H1 (cell line): ENCODE measurements around the gene CPT1A. TPM values are rescaled to one million over a fixed set of nuclear protein-coding genes. Genes with fewer than 3 reads are reported as not detected.
A peak's percentile ranks its signal among the peaks of the same experiment; 100 is the strongest.

Source experiments
- CTCF ChIA-PET: fragments of 300-600 bp; sonication (Branson Sonifier 250); formaldehyde crosslinking; loops from one replicate; lab custom pipeline; 2021; ENCODE audit not compliant: partially characterized antibody; lab: Charles Lee
- POLR2A ChIA-PET: fragments of 300-600 bp; sonication (Branson Sonifier 250); formaldehyde crosslinking; loops from one replicate; lab custom pipeline; 2021; ENCODE audit warnings: inconsistent platforms; ENCODE audit not compliant: partially characterized antibody; lab: Charles Lee
- DNase-seq, 2 experiments: peaks; one replicate each; pipeline versions ENCODE4 v3.0.0 to v3.0.0-alpha.2; 2010 to 2022; ENCODE audit warnings: low spot score in 2 of 2, low read depth in 1 of 2, mixed read lengths in 1 of 2
- FAIRE-seq: peaks from 2 replicates; lab custom pipeline; 2011; peaks lifted over from hg19 to GRCh38; lab: Jason Lieb, UNC
- H2AFZ ChIP-seq: 2 replicates; pipeline ENCODE4 v1.8.1; 2012; ENCODE audit warnings: low read length, inconsistent platforms
- H2AK5ac ChIP-seq: 2 replicates; pipeline ENCODE4 v1.6.1; 2013; ENCODE audit warnings: low read depth, low read length
- H2BK120ac ChIP-seq: replicated peaks from 2 replicates; pipeline ENCODE3; 2013; ENCODE audit warnings: low read depth, low read length, inconsistent platforms
- H2BK12ac ChIP-seq: 2 replicates; pipeline ENCODE4 v1.6.1; 2013; ENCODE audit warnings: low read depth, low read length
- H2BK15ac ChIP-seq: 2 replicates; pipeline ENCODE4 v1.6.1; 2013; ENCODE audit warnings: low read length
- H2BK20ac ChIP-seq: 2 replicates; pipeline ENCODE4 v1.6.1; 2013; ENCODE audit warnings: low read length
- H2BK5ac ChIP-seq: 2 replicates; pipeline ENCODE4 v1.6.1; 2013; ENCODE audit warnings: low read depth, low read length
- H3K14ac ChIP-seq: 2 replicates; pipeline ENCODE4 v1.6.1; 2013; ENCODE audit warnings: inconsistent platforms; ENCODE audit not compliant: insufficient read length
- H3K18ac ChIP-seq: 2 replicates; pipeline ENCODE4 v1.6.1; 2013; ENCODE audit warnings: low read length; ENCODE audit errors: extremely low read depth
- H3K23ac ChIP-seq: 2 replicates; pipeline ENCODE4 v1.6.1; 2013; ENCODE audit warnings: inconsistent platforms; ENCODE audit not compliant: insufficient read length
- H3K23me2 ChIP-seq: 2 replicates; pipeline ENCODE4 v1.6.1; 2013; ENCODE audit warnings: low read depth, low read length
- H3K27ac ChIP-seq: 2 replicates; pipeline ENCODE4 v1.6.1; 2011; ENCODE audit warnings: low read depth, low read length, inconsistent platforms
- H3K27me3 ChIP-seq, 4 experiments: replicated peaks in 1 of 4; 1 replicate in 1 of 4; 2 replicates in 3 of 4; pipeline versions ENCODE4 v1.6.1 to v1.8.1; 2011 to 2013; ENCODE audit warnings: low read length in 3 of 4, mild to moderate bottlenecking in 3 of 4, inconsistent platforms in 2 of 4, mixed read lengths in 2 of 4, moderate library complexity in 1 of 4; ENCODE audit not compliant: control insufficient read depth in 3 of 4, insufficient read depth in 3 of 4; ENCODE audit errors: extremely low read depth in 1 of 4
- H3K36me3 ChIP-seq, 4 experiments: 2 replicates each; pipeline versions ENCODE4 v1.6.1 to v1.8.1; 2011 to 2013; ENCODE audit warnings: mild to moderate bottlenecking in 4 of 4, low read length in 3 of 4, moderate library complexity in 2 of 4, control low read depth in 1 of 4, inconsistent platforms in 1 of 4; ENCODE audit not compliant: insufficient read depth in 4 of 4, control insufficient read depth in 2 of 4
- H3K4ac ChIP-seq: replicated peaks from 2 replicates; pipeline ENCODE3; 2013; ENCODE audit warnings: low read length, low read depth, mixed read lengths, inconsistent platforms; ENCODE audit not compliant: insufficient read length
- H3K4me1 ChIP-seq, 4 experiments: replicated peaks in 1 of 4; 1 replicate in 1 of 4; 2 replicates in 3 of 4; pipeline versions ENCODE4 v1.6.1 to v1.8.1; 2011 to 2013; ENCODE audit warnings: low read length in 3 of 4, inconsistent platforms in 2 of 4, mixed read lengths in 1 of 4; ENCODE audit not compliant: insufficient read depth in 4 of 4, control insufficient read depth in 3 of 4
- H3K4me2 ChIP-seq, 2 experiments: 2 replicates each; pipeline versions ENCODE4 v1.6.1 to v1.8.1; 2011 to 2013; ENCODE audit warnings: low read depth in 2 of 2, low read length in 2 of 2, control low read depth in 1 of 2, inconsistent platforms in 1 of 2, mild to moderate bottlenecking in 1 of 2; ENCODE audit not compliant: insufficient read depth in 1 of 2
- H3K4me3 ChIP-seq, 4 experiments: fragments of 200-600, 300-600 bp in 1 of 4; sonication (generic), shearing (Covaris generic), sonication (Bioruptor Twin) in 1 of 4; 2 replicates each; pipeline versions ENCODE4 v1.5.1 to v1.8.1; 2011 to 2016; ENCODE audit warnings: low read length in 4 of 4, low read depth in 3 of 4, control low read depth in 2 of 4, inconsistent platforms in 2 of 4, mild to moderate bottlenecking in 2 of 4, mixed read lengths in 1 of 4, moderate library complexity in 1 of 4; ENCODE audit not compliant: insufficient read depth in 2 of 4; ENCODE audit errors: extremely low read depth in 1 of 4
- H3K56ac ChIP-seq: replicated peaks from 2 replicates; pipeline ENCODE3; 2013; ENCODE audit warnings: low read depth, mild to moderate bottlenecking, mixed read lengths, low read length, inconsistent platforms; ENCODE audit not compliant: insufficient read length
- H3K79me1 ChIP-seq: 2 replicates; pipeline ENCODE4 v1.6.1; 2013; ENCODE audit warnings: low read depth, low read length, control low read depth
- H3K79me2 ChIP-seq, 2 experiments: 2 replicates each; pipeline versions ENCODE4 v1.6.1 to v1.8.1; 2012 to 2013; ENCODE audit warnings: low read length in 2 of 2, mild to moderate bottlenecking in 2 of 2, inconsistent platforms in 1 of 2; ENCODE audit not compliant: insufficient read depth in 2 of 2, control insufficient read depth in 1 of 2
- H3K9ac ChIP-seq, 4 experiments: replicated peaks in 1 of 4; 1 replicate in 1 of 4; 2 replicates in 3 of 4; pipeline versions ENCODE4 v1.6.1 to v1.8.1; 2011 to 2013; ENCODE audit warnings: low read depth in 3 of 4, low read length in 3 of 4, control low read depth in 2 of 4, mild to moderate bottlenecking in 2 of 4, moderate library complexity in 2 of 4, inconsistent platforms in 1 of 4; ENCODE audit errors: extremely low read depth in 1 of 4
- H3K9me3 ChIP-seq, 2 experiments: 2 replicates each; pipeline versions ENCODE4 v1.6.1 to v1.8.1; 2012 to 2013; ENCODE audit warnings: mild to moderate bottlenecking in 2 of 2, moderate library complexity in 2 of 2, control low read depth in 1 of 2, inconsistent platforms in 1 of 2, low read depth in 1 of 2, low read length in 1 of 2, mixed read lengths in 1 of 2; ENCODE audit not compliant: insufficient read depth in 2 of 2
- H4K20me1 ChIP-seq, 2 experiments: replicated peaks in 1 of 2; 2 replicates each; pipeline versions ENCODE3 to v1.8.1; 2011 to 2013; ENCODE audit warnings: inconsistent platforms in 2 of 2, low read length in 2 of 2, mild to moderate bottlenecking in 1 of 2; ENCODE audit not compliant: insufficient read depth in 2 of 2, control insufficient read depth in 1 of 2
- H4K5ac ChIP-seq: 2 replicates; pipeline ENCODE4 v1.6.1; 2013; ENCODE audit warnings: low read length, low read depth, mixed read lengths, inconsistent platforms; ENCODE audit not compliant: insufficient read length
- H4K8ac ChIP-seq: 2 replicates; pipeline ENCODE4 v1.8.0; 2013; ENCODE audit warnings: mild to moderate bottlenecking, moderate library complexity, low read length, inconsistent platforms; ENCODE audit not compliant: insufficient read depth; ENCODE audit errors: extremely low read depth
- H4K91ac ChIP-seq: replicated peaks from 2 replicates; pipeline ENCODE3; 2013; ENCODE audit warnings: low read length, mixed read lengths, inconsistent platforms; ENCODE audit not compliant: insufficient read length
- CTCF ChIP-seq, 3 experiments: IDR thresholded peaks; 1 replicate in 2 of 3; 2 replicates in 1 of 3; pipeline versions ENCODE4 v1.5.1 to v1.6.1; 2011; ENCODE audit warnings: low read length in 3 of 3, mild to moderate bottlenecking in 3 of 3, inconsistent platforms in 2 of 3, low read depth in 1 of 3, moderate library complexity in 1 of 3; ENCODE audit not compliant: insufficient read depth in 1 of 3; ENCODE audit errors: control extremely low read depth in 1 of 3
- JUN ChIP-seq: IDR thresholded peaks from 2 replicates; pipeline ENCODE4 v1.6.1; 2011; ENCODE audit warnings: low read depth, mild to moderate bottlenecking, improper control_type of control experiment, low read length
- RAD21 ChIP-seq, 2 experiments: IDR thresholded peaks in 1 of 2; conservative IDR thresholded peaks in 1 of 2; 2 replicates each; pipeline ENCODE4 v1.6.1; 2011; ENCODE audit warnings: low read depth in 2 of 2, low read length in 2 of 2, improper control_type of control experiment in 1 of 2, inconsistent platforms in 1 of 2, mild to moderate bottlenecking in 1 of 2, moderate library complexity in 1 of 2
- WGBS, 2 experiments: shearing (Covaris generic) in 1 of 2; methylation state at CpG; one replicate each; pipeline versions ENCODE4 v1.1.6 to v1.1.7; 2013 to 2015; ENCODE audit warnings: low lambda C conversion rate in 2 of 2, mixed read lengths in 2 of 2, inconsistent platforms in 1 of 2, low coverage in 1 of 2, missing lambda C conversion rate in 1 of 2; ENCODE audit not compliant: insufficient replicate concordance in 2 of 2, insufficient coverage in 1 of 2, insufficient read length in 1 of 2; ENCODE audit errors: extremely low coverage in 1 of 2, missing lambda C conversion rate in 1 of 2; 5-methylcytosine and 5-hydroxymethylcytosine counted together
- polyA plus RNA-seq, 7 experiments: library from polyadenylated mRNA; depleted of rRNA in 3 of 7; stranded (reverse) in 5 of 7; unstranded in 2 of 7; fragments of >200 nt in 5 of 7; fragments of 200-250 nt in 2 of 7; gene quantifications; 1 replicate in 5 of 7; 2 replicates in 1 of 7; 4 replicates in 1 of 7; pipeline versions ENCODE4 v1.2.1 to v1.2.3, GENCODE V29; 2011 to 2013; ENCODE audit warnings: missing spikeins in 2 of 7, mixed read lengths in 2 of 7
- total RNA-seq: library from RNA; stranded (reverse); fragmentation: NEBNext Ultra II Directional; extraction: Animal tissue kit (Norgen Biotek cat#: 25700); gene quantifications from 2 replicates; pipeline ENCODE4 v1.2.1, GENCODE V29; 2021

Gene CPT1A
- total and polyA plus RNA-seq, 2 of the 8 experiments (the other 6 are each of a cell fraction or from before 2014, with no cell fraction given): 2.9 to 12.2 TPM

GRCh38 chr11:68763926-68764657, 77.6 kb downstream of the CPT1A start:
- peak; percentile 42 to 51 (median 43) for TF ChIP-seq CTCF (IDR thresholded peaks at IDR 0.05; ENCODE audit: control extremely low read depth in 1 of 3, insufficient read depth in 1 of 3, low read depth in 1 of 3, low read length in 3 of 3)
- no peak for TF ChIP-seq JUN
- peak; percentile 58 to 70 for TF ChIP-seq RAD21 (IDR thresholded peaks at IDR 0.05 in 1 of 2, conservative IDR thresholded peaks at IDR 0.05 in 1 of 2; ENCODE audit: low read depth in 2 of 2, low read length in 2 of 2)
- 0 out of 2 replicates have a peak, but pooled peaks cover 2% of the 10 kb centered on the region for H3K23me2 ChIP-seq
- no peak overlapping the region for H3K23ac ChIP-seq
- no peak overlapping the region; the same call in 1 of the 2 replicates for H2AK5ac ChIP-seq
- H2AFZ ChIP-seq: no peak overlapping the region
- H2BK15ac ChIP-seq: no peak overlapping the region
- ChIA-PET CTCF (interaction anchor here (0.6 to 1.2 kb wide), 5 partner anchors 23 to 180 kb away, joined by 3 read pairs; no protein-coding TSS in a partner anchor), POLR2A (interaction anchor here (0.6 to 1.4 kb wide), 2 partner anchors 12 to 14 kb away, joined by 3 to 4 read pairs; no protein-coding TSS in a partner anchor)
- 79% methylated on average over 12 of the region's 14 CpGs; no CpG with 5 or more reads in 1 of the 2 experiments for WGBS, 2 experiments
- no peak overlapping the region for H3K18ac ChIP-seq
- no peaks in the 10 kb centered on the region for H3K27me3 ChIP-seq
- H4K20me1 ChIP-seq: no peaks in the 10 kb centered on the region
- no peak overlapping the region for H3K4me3 ChIP-seq
- FAIRE-seq (no peak), DNase-seq (no peak)
- H2BK5ac ChIP-seq: 0 out of 2 replicates have a peak overlapping the region, but pooled peaks have one; percentile 44
- H2BK20ac ChIP-seq: no peak overlapping the region
- no peak overlapping the region for H4K91ac ChIP-seq
- H3K79me2 ChIP-seq: no peaks in the 10 kb centered on the region
- H3K14ac ChIP-seq: no peak overlapping the region
- no peaks in the 10 kb centered on the region for H3K36me3 ChIP-seq
- H3K9ac ChIP-seq: no peak overlapping the region
- no peak overlapping the region for H4K8ac ChIP-seq
- H3K79me1 ChIP-seq: no peaks in the 10 kb centered on the region
- no peak overlapping the region for H2BK12ac ChIP-seq
- no peak overlapping the region for H3K56ac ChIP-seq
- H3K4me2 ChIP-seq: no peak overlapping the region
- no peak overlapping the region for H4K5ac ChIP-seq
- no peaks in the 10 kb centered on the region for H3K9me3 ChIP-seq
- no peak overlapping the region for H2BK120ac ChIP-seq
- peaks cover 0 to 6% (median 2%) of the 10 kb centered on the region in 4 experiments; a peak in 2 of 7 replicates for H3K4me1 ChIP-seq
- H3K4ac ChIP-seq: no peak overlapping the region
- no peak overlapping the region for H3K27ac ChIP-seq
